ENCODE results near the gene UBE3D. TPM values are rescaled to one million over a fixed set of nuclear protein-coding genes. Genes with fewer than 3 reads are reported as not detected.

The UBE3D gene
- polyA plus RNA-seq, 1 donor (not counting 4 experiments of a cell fraction or from before 2014, with no cell fraction given), result 6.3 TPM

GRCh38 chr6:82924799-82925535, 140.7 kb downstream of the UBE3D start:
- no peak overlapping the region for H2AFZ ChIP-seq (ENCODE audit: control insufficient read depth, low read length)
- DNase-seq (ENCODE audit: low read depth, low spot score), result no peak
- H3K4me3 ChIP-seq (ENCODE audit: control insufficient read depth in 2 of 3, extremely low read depth in 1 of 3, insufficient read depth in 2 of 3, low read depth in 1 of 3, low read length in 3 of 3), result no peak overlapping the region
- H3K4me1 ChIP-seq (ENCODE audit: control insufficient read depth, extremely low read depth, insufficient read depth, low read length), result no peaks in the 10 kb centered on the region
- no peak overlapping the region for H3K27ac ChIP-seq (ENCODE audit: control insufficient read depth, insufficient read depth, low read length)
- dilution Hi-C loops (cut with MboI; ENCODE audit: extremely low pct_ligation_motif_present, low sequenced_read_pairs), result no loop called here
- no peak overlapping the region for H3K4me2 ChIP-seq (ENCODE audit: control insufficient read depth, extremely low read depth, insufficient read depth, low read depth, low read length)
- H3K9ac ChIP-seq (ENCODE audit: control insufficient read depth, extremely low read depth, insufficient read depth, low read length), result no peak overlapping the region
- H3K27me3 ChIP-seq (ENCODE audit: control insufficient read depth, extremely low read depth, insufficient read depth, low read length), result no peaks in the 10 kb centered on the region
- H4K20me1 ChIP-seq (ENCODE audit: control insufficient read depth, extremely low read depth, insufficient read depth, low read length), result no peaks in the 10 kb centered on the region
- H3K9me3 ChIP-seq (ENCODE audit: control insufficient read depth, low read depth, low read length), result no peaks in the 10 kb centered on the region
- H3K79me2 ChIP-seq (ENCODE audit: control insufficient read depth, insufficient read depth, low read length), result no peaks in the 10 kb centered on the region
- no peaks in the 10 kb centered on the region for H3K36me3 ChIP-seq (ENCODE audit: control insufficient read depth in 2 of 2, extremely low read depth in 1 of 2, insufficient read depth in 2 of 2, low read length in 2 of 2)
- no peak for TF ChIP-seq EZH2 (IDR thresholded peaks at IDR 0.05; ENCODE audit: low read length)
- TF ChIP-seq, protein P1, sequence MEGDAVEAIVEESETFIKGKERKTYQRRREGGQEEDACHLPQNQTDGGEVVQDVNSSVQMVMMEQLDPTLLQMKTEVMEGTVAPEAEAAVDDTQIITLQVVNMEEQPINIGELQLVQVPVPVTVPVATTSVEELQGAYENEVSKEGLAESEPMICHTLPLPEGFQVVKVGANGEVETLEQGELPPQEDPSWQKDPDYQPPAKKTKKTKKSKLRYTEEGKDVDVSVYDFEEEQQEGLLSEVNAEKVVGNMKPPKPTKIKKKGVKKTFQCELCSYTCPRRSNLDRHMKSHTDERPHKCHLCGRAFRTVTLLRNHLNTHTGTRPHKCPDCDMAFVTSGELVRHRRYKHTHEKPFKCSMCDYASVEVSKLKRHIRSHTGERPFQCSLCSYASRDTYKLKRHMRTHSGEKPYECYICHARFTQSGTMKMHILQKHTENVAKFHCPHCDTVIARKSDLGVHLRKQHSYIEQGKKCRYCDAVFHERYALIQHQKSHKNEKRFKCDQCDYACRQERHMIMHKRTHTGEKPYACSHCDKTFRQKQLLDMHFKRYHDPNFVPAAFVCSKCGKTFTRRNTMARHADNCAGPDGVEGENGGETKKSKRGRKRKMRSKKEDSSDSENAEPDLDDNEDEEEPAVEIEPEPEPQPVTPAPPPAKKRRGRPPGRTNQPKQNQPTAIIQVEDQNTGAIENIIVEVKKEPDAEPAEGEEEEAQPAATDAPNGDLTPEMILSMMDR (optimal IDR thresholded peaks at IDR 0.05 in 1 of 3, IDR thresholded peaks at IDR 0.05 in 1 of 3, conservative IDR thresholded peaks at IDR 0.05 in 1 of 3; ENCODE audit: extremely low read depth in 1 of 3, insufficient read depth in 2 of 3, low read length in 3 of 3), result no peak
- no peak for FAIRE-seq
- no peaks in the 10 kb centered on the region for H3K9me1 ChIP-seq (ENCODE audit: control insufficient read depth, extremely low read depth, insufficient read depth, low read length)

DNA sequence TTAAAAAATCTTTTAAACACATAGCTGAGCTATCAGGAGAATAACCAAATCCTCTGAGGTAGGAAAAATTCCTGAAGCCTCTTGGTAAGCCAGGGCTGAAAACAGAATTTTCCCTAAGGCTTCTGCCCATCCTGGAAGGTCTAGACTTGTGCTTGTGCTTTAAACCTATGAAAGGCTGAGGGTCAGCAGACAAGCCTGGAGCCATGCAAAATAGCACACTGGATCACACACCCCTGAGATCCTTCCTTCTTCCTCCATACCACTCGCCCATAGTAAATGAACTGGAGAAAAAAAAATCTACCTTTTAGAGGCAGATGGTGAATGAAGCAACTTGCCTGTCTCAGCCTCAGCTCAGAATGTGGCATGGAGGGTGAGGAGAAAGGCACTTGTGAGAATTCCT, 144.4 kb downstream of the UBE3D start:
- H3K4me1 ChIP-seq (ENCODE audit: control insufficient read depth, extremely low read depth, insufficient read depth, low read length), result no peaks in the 10 kb centered on the region
- FAIRE-seq, result no peak
- no peaks in the 10 kb centered on the region for H3K27me3 ChIP-seq (ENCODE audit: control insufficient read depth, extremely low read depth, insufficient read depth, low read length)
- H3K9me3 ChIP-seq (ENCODE audit: control insufficient read depth, low read depth, low read length), result no peaks in the 10 kb centered on the region
- dilution Hi-C loops (cut with MboI; ENCODE audit: extremely low pct_ligation_motif_present, low sequenced_read_pairs), result no loop called here
- no peaks in the 10 kb centered on the region for H3K36me3 ChIP-seq (ENCODE audit: control insufficient read depth in 2 of 2, extremely low read depth in 1 of 2, insufficient read depth in 2 of 2, low read length in 2 of 2)
- no peak overlapping the region for H3K4me2 ChIP-seq (ENCODE audit: control insufficient read depth, extremely low read depth, insufficient read depth, low read depth, low read length)
- H3K79me2 ChIP-seq (ENCODE audit: control insufficient read depth, insufficient read depth, low read length), result no peaks in the 10 kb centered on the region
- TF ChIP-seq, protein P1 (optimal IDR thresholded peaks at IDR 0.05 in 1 of 3, IDR thresholded peaks at IDR 0.05 in 1 of 3, conservative IDR thresholded peaks at IDR 0.05 in 1 of 3; ENCODE audit: extremely low read depth in 1 of 3, insufficient read depth in 2 of 3, low read length in 3 of 3), result no peak
- no peak for TF ChIP-seq EZH2 (IDR thresholded peaks at IDR 0.05; ENCODE audit: low read length)
- H3K9me1 ChIP-seq (ENCODE audit: control insufficient read depth, extremely low read depth, insufficient read depth, low read length), result no peaks in the 10 kb centered on the region
- no peak overlapping the region for H2AFZ ChIP-seq (ENCODE audit: control insufficient read depth, low read length)
- H3K27ac ChIP-seq (ENCODE audit: control insufficient read depth, insufficient read depth, low read length), result no peak overlapping the region
- H3K4me3 ChIP-seq (ENCODE audit: control insufficient read depth in 2 of 3, extremely low read depth in 1 of 3, insufficient read depth in 2 of 3, low read depth in 1 of 3, low read length in 3 of 3), result no peak overlapping the region
- no peak for DNase-seq (ENCODE audit: low read depth, low spot score)
- H4K20me1 ChIP-seq (ENCODE audit: control insufficient read depth, extremely low read depth, insufficient read depth, low read length), result no peaks in the 10 kb centered on the region
- H3K9ac ChIP-seq (ENCODE audit: control insufficient read depth, extremely low read depth, insufficient read depth, low read length), result no peak overlapping the region

Measured in keratinocyte (primary cell).